ENCODE results near the gene SRGAP3.

GRCh38 chr3:9118222-9118621 lies 131.2 kb downstream of the SRGAP3 start:
- TF ChIP-seq CTCF (IDR thresholded peaks at IDR 0.05; ENCODE audit: poor library complexity) (no peak), EZH2phosphoT487 (IDR thresholded peaks at IDR 0.05; ENCODE audit: low read depth, severe bottlenecking, unreplicated experiment) (no peak)

Data from hepatocyte (in vitro differentiated cells).